Ramos (cell line): ENCODE measurements around the gene ZKSCAN5.
"Not testable (repeated sequence)": the region's sequence is repeated elsewhere in the genome, so short reads cannot be mapped to it uniquely, and the experiment has no call there.

ENCODE experiments used
- in situ Hi-C: fragments of 300-500 bp; cut with MboI; formaldehyde crosslinking; loops from one replicate; pipeline ENCODE4 v1.14.3; 2022; ENCODE audit warnings: low sequenced_read_pairs; ENCODE audit not compliant: unreplicated experiment

The ZKSCAN5 gene

DNA sequence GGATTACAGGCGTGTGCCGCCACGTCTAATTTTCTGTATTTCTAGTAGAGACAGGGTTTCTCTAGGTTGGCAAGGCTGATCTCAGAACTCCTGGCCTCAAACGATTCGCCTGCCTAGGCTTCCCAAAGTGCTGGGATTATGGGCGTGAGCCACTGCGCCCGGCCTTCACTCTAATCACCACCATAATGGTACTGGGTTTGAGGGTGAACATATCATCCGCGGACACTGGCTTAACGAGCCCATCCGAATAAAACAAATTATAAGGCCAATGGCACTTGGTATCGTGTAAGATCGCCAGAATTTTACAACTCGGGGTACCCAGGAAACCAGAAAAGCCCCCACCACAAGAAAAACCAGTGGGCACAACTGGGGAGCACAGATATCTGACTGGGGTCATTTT, 46.9 kb downstream of the ZKSCAN5 start:
- in situ Hi-C loops = no loop called here

DNA sequence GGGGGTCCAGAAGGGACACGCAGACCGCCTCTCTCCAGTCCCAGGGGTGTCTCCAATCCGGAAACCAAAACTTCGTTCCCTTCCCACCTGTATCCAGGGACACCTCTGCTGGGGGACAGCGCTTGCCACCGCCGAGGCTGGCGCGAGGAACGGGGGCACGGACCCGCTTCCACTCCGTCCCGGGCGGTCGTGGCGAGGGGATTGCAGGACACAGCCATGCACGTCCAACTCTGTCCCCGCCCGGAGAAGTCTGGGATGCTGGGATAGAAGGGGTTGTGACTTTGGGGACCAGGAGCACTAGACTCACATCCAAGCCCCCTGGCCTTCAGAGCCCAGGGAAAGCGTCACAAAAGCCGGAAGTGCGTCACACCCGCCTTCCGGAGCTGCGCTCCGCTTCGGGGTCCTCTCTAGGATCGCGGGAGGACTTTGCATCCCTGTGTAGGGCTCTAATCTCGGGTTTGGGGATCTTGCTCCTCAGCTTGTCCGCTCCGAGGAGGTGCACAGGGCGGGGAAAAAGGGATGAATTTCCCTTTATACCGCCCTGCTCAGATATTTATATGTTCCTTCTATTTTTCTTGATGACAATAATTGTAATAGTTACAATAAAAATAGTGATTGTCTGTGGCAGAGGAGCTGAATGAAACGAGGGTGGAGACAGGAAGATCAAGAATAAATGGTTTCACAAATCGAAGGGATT, 47.5 kb downstream of the ZKSCAN5 start, which contains the start of gene FAM200A:
TSS of gene FAM200A (minus strand) at position 348 of the 697 bp plus-strand sequence. CDS start 3,707 bp downstream, outside the sequence.
- in situ Hi-C loops = no loop called here

DNA sequence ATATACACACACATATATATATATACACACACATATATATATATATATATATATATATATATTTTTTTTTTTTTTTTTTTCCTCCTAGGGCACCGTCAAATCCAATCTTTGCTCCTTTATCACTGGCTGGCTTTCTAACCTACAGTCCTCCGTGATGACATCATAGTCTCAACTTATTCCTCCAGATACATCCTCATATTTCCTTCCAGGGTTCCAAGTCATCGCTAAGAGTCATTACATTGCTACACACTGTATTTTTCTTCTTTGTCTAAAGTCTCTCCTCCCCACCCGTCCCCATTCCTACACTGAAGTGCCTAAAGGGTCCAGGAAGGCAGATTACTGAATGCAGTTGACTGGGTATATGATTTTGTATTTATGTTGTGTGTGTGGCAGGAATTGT, 48.6 kb downstream of the ZKSCAN5 start:
- in situ Hi-C loops = no loop called here

DNA sequence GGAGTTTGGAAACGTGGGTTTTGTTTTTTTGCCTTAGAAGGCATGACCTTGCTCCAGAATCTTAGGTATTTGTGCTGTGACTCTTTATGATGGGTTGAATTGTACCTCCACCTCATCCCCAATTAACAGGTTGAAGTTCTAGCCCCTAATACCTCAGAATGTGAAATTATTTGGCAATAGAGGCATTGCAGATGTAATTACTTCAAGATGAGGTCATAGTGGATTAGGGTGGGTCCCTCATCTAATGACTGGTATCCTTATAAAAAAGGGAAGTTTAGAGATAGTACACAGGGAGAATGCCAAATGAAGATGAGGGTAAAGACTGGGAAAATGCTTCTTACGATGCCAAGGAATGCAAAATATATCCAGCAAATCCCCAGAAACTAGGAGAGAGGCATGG, 50.5 kb downstream of the ZKSCAN5 start:
- in situ Hi-C loops = no loop called here

DNA sequence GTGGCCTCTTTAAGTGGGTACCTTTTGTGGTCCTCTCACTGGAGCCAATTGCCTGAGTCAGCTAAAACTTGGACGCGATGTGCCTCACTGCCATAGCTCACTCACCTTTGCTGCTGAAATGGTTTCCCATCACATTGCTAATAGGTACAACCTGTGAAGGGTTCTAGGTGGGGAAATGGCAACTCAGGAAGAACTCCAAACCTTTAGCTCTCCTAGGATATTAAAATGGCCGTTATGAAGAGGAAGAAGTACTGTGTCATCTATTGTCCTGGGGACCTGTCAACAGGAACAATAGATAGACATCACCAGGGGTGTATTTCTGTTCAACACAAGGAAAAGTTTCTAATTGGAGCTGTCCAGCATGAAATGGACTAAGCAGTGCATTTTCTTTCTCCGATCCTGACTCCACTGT, 52.7 kb downstream of the ZKSCAN5 start:
- in situ Hi-C loops = no loop called here

DNA sequence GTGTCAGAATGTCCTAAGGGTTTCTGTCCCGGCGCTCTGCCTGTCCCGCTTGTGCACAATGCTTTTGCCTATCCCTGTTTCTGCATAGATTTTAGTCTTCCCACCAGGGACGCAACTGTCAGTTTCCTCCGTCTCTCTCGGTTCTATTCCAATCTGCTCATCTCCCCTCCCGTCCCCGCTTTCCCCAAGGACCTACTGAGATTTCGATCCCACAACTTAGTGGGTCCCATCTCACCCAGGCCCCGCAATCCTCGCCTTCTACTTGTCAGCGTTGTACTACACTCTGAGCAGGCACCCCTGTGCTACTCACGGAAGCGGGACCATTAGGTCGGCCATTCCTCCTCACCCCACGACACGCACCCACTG, 53.5 kb downstream of the ZKSCAN5 start:
- in situ Hi-C loops = no loop called here

DNA sequence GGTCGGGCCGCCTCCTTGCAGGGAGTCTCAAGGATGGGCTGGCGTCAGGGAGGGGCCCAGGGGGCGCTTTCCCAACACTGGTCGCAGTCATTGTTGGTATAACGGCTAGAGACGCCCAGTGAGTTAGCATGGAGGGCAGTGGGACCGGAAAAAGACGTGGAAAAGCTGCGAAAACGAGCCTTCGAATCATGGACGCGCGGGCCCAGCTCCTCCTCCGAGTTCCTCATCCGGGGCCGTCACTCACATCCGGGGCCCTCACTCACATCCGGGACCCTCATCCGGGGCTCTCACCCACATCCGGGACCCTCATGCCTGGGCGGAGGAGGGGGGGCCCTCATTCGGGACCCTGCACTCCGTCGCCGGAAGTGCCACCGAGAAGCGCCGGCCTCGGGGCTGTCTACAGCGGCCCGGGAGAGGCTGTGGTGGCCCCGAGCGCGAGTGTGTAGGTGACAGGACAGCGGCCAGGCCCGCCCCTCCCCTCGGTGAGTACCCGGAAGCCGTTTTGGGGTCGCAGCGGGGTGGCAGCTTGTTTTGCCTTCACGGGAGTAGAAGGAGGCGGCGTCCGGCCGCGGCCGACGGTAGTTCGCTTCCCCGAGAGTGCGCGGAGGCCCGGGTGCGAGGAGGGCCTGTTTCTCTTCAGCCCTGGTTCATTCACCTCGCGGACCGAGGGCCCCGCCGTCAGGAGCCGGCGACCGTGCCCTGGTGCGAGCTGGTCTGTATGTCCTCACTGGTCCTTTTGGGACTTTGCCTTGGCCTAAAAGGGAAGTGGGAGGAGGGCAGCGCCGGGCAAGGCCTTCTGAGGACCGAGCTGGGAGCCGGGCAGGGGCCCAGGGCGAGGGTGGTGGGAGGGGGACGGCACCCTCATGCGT, 54.1 kb downstream of the ZKSCAN5 start, which contains the start of gene ZNF655:
TSS of gene ZNF655 (plus strand) at position 337 of the 869 bp plus-strand sequence. CDS start 1,918 bp downstream, outside the sequence.
- in situ Hi-C loops = no loop called here

DNA sequence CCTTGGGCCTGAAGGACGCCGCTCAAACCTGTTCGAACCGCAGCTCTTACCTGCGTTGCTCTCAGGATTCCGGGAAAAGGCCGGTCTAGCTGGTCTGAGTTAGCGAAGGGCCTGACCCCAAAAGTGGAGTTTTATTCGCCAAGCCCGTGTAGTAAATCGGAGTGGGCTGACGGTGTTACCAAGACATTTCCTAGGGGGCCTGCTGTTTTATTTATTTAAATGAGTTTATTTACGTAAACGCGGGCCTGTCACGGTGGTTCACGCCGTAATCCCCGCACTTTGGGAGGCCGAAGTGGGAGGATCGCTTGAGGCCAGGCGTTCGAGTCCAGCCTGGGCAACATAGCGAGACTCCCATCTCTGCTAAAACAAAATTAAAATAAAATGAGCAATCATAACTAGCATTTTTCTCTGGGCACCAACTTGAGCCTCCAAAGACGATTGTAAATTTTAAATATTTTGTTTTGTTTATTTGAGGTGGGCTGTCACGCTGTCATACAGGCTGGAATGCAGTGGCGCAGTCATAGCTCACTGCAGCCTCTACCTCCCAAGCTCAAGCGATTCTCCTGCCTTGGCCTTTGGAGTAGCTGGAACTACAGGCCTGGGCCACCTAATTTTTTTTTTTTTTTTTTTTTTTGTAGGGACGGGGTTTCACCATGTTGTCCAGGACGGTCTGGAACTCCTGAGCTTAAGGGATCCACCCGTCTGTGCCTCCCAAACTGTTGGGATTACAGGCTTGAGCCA, 54.9 kb downstream of the ZKSCAN5 start:
- in situ Hi-C loops = no loop called here

DNA sequence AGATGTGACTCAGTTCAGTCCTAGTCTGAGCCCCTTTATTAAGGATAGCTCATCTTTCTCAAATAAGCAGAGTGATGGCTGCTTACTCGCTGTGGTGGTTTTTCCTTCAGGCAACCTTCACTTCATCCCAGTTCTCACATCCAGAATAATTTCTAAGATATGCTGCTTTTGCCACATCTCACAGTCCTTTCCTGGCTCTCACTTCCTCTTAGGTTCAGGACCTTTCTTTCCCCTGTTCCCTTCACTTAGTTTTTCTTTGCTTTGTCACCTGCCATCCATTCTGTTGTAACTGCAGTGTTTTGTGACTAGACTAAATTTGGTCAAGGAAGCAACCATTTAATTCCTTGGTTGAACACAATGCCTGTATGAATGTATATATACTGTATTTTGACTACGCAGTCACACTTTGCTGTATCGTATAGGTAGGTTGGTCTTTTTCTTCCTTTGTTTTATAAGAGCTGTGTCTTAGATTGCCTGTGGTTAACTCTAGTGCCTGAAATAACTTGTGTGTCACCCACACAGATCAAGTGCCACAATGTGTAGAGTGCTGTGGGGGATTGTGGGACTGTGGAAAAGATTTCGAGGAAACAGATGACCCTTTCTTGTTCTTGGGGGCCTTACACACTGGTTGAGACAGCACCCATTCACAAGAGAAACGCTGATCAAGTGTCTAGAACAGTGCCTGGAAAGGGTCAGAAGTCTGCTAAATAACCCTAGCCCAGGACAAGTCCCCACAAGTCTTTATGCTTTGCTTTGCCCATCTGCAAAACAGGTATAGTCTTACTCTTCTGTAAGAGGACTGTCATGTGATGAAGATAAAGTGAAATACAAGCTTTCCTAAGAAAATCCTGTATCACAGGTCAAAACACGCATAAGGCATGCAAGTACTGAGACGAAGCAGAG, 56.6 kb downstream of the ZKSCAN5 start:
- in situ Hi-C loops = loop anchor here (5.0 kb wide), 1 partner anchor 56 kb away; the partner anchor contains the start of gene ZSCAN25

DNA sequence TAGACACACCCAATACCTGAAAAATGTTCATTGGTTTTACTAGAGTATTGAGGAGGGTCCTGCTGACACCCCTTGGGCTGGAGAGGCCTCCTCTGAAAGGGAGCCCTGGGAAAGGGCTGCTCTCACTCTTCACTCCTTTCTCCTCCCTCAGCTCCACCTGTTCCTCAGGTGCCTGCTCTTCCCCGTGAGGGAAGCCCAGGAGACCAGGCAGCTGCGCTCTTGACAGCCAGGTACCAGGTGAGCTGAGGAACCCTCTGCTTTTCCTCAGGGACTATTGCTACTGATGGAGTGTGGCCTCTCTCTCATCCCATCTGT, 57.2 kb downstream of the ZKSCAN5 start:
- in situ Hi-C loops = loop anchor here (5.0 kb wide), 1 partner anchor 56 kb away; the partner anchor contains the start of gene ZSCAN25

DNA sequence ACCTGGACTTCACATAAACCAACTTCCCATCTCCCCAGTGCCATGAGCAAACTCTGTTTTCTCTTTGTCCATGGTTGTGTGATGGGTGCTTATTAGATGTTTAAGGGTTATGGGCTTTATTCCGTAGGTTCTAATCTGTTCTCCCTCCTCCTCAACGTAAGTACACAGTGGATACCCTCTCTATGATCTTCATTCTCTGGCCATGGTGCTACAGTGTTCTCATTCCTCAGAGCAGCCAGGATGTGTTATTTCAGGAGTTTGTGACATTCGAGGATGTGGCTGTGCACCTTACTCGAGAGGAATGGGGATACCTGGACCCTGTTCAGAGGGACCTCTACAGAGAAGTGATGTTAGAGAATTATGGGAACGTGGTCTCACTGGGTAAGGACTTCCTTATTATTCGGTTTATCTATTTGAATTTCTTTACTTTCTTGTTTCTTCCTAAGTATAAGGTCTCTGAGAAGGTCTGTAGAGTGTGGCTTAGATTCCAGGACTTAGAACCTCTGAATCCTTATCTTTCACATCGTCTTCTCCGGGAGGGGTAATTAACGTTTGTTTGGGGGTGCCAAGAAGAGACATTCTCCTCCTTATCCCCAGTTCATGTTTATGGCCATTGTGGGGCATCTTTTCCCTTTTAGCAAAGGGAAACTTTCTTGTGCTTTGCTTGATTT, 57.8 kb downstream of the ZKSCAN5 start:
- in situ Hi-C loops = loop anchor here (5.0 kb wide), 1 partner anchor 55 kb away; the partner anchor contains the start of gene ZSCAN25

DNA sequence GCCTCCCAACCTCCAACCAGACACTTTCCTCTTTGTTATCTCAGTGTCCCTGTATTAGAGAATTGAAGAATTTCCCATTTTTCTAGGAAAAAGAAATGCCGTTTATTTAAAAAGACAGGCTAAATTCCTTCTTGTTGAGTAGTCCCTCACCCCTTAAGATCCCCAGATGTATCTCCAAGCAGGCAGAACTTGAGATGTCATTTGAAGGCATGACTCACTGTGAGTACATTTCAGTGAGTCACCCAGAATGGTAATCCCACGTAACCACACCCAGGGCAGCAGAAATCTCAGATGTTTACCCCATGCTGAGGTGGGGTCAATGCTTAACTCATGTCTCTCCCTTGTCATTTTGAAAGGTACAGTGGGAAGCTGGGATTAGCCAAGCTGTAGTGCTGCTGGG, 58.4 kb downstream of the ZKSCAN5 start:
- in situ Hi-C loops = loop anchor here (5.0 kb wide), 1 partner anchor 54 kb away; the partner anchor contains the start of gene ZSCAN25

DNA sequence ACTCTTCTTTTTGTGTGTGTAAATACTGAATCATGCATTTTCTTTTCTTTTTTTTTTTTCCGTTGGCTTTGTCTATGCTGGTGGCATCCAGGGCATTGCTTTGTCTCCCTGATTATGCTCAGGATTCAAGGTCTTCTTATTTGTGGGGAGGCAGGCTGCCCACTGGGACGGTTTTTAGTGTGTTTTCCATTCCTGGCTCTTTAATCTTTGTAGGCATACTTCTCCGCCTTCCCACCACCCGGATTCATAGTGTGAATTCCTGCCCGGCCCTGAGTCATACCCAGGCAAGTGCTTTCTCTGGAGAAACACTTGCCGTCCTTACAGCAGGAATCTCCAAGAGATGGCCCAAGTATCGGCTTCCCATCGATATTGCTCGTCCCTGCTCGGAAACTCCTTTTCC, 59.2 kb downstream of the ZKSCAN5 start:
- in situ Hi-C loops = loop anchor here (5.0 kb wide), 1 partner anchor 54 kb away; the partner anchor contains the start of gene ZSCAN25

DNA sequence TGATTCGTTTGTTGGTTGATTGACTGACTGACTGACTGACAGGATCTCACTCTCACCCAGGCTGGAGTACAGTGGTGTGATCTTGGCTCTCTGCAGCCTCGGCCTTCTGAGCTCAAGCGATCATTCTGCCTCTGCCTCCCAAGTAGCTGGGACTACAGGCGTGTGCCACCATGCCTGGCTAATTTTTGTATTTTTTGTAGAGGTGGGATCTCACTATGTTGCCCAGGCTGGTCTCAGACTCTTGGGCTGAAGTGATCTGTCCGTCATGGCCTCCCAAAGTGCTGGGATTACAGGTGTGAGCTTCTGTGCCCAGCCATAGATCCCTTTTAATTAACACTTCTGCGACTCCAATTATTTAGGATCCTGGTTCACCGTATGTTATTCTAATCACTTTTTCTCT, 64.3 kb downstream of the ZKSCAN5 start:
- in situ Hi-C loops = not testable (repeated sequence)

DNA sequence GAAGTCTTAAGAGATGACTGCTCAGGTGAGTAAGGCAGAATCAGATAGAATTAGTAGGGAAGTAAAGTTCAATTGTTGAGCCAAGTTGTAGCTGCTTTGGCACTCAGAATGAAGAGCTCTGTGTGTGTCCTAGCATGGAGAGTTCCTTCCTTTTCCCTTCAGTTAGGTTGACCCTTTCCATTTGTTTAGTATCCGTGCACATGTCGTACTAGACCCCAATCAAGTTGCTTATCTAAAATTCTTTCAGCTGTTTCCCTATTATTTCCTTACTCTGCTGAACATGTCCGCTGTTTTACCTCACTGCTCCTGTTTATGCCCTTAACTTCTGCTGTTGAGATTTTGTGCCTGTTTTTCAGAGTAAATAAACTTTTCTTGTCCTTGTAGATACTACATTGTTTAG, 67.3 kb downstream of the ZKSCAN5 start:
- in situ Hi-C loops = no loop called here

DNA sequence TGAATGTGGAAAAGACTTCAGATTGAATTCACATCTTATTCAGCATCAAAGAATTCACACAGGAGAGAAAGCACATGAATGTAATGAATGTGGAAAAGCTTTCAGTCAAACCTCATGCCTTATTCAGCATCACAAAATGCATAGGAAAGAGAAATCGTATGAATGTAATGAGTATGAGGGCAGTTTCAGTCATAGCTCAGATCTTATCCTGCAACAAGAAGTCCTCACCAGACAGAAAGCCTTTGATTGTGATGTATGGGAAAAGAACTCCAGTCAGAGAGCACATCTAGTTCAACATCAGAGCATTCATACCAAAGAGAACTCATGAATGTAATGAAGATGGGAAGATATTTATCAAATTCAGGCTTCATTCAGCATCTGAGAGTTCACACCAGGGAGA, 68.8 kb downstream of the ZKSCAN5 start:
- in situ Hi-C loops = no loop called here

DNA sequence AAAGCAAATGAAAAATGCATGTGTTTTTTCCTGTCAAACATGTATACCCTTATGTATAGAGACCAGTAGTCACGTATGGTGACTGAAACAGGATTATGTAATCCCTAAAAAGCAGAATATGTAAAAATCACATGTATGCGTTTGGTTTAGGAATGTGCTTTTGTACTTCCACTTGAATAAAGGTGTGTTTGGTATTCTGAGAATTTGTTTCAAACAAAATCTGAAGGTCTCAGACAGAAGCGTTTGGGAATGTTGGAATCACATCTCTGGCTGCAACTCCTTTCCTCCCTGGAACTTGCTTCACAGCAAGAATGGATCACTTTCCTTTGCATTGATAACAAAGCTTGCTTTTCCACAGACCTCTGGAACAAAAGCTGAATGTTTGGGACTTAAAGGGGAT, 71.8 kb downstream of the ZKSCAN5 start:
- in situ Hi-C loops = no loop called here

DNA sequence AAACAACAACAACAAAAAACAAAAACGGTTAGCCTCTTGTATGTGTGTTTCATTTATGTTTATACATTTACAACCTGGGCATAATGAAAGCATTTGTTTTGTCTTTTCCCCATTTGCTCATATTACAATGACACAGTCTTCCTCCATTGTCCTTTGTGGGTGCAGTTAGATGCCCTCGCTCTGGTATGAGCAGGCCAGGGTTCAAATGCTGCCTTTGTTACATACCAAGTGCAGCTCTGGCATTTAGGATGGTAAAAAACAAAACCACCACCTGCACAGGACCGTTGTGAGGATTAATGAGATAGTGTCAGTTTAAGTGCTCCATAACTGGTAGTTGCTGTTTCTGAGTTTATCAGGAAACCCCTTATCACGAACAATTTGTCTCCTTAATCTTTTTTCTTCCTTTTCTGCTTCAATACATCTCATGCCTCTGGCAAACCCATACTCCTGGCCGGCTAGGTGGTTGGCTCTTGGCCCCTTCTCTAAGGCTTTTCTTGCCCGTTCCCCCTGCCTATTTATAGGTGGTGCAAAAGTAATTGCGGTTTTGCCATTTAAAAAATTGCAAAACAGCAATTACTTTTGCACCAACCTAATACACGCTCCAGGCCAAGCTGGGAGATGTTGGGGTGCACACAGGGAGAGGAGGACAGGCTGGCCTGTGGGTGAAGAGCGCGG, 75.0 kb downstream of the ZKSCAN5 start:
- in situ Hi-C loops = no loop called here
